K562 (cell line): ENCODE measurements around the gene SLAMF8. TPM values are rescaled to one million over a fixed set of nuclear protein-coding genes. Genes with fewer than 3 reads are reported as not detected.

Source experiments
- FOXM1 ChIP-seq, 2 experiments: fragments of 450-650 bp in 1 of 2; sonication (generic) in 1 of 2; formaldehyde crosslinking in 1 of 2; IDR thresholded peaks; 2 replicates each; pipeline versions ENCODE4 v1.6.1 to v1.9.0; 2017 to 2022; ENCODE audit warnings: low read depth in 2 of 2, mild to moderate bottlenecking in 2 of 2, missing genetic modification reagents in 1 of 2, moderate library complexity in 1 of 2
- LCOR ChIP-seq: sonication (generic); formaldehyde crosslinking; IDR thresholded peaks from 2 replicates; pipeline ENCODE4 v1.8.0; 2022; ENCODE audit warnings: mild to moderate bottlenecking, missing genetic modification reagents
- PTTG1 ChIP-seq: fragments of 450-650 bp; IDR thresholded peaks from 2 replicates; pipeline ENCODE4 v1.6.1; 2016; ENCODE audit warnings: low read depth, mild to moderate bottlenecking, missing genetic modification characterization, missing compliant biosample characterization
- SMARCC2 ChIP-seq: fragments of 450-650 bp; IDR thresholded peaks from 2 replicates; pipeline ENCODE4 v1.6.1; 2017; ENCODE audit warnings: antibody characterized with exemption, moderate library complexity, mild to moderate bottlenecking, low read depth
- YBX1 ChIP-seq: fragments of 450-650 bp; IDR thresholded peaks from 2 replicates; pipeline ENCODE4 v1.7.1; 2016; ENCODE audit warnings: mild to moderate bottlenecking
- ZNF778 ChIP-seq: fragments of 450-650 bp; formaldehyde crosslinking; IDR thresholded peaks from 2 replicates; pipeline ENCODE4 v1.4.0; 2020; ENCODE audit warnings: mild to moderate bottlenecking, moderate library complexity
- ZNF780A ChIP-seq: fragments of 250-450 bp; sonication (Bioruptor Pico); IDR thresholded peaks from 2 replicates; pipeline ENCODE4 v1.5.0; 2021; ENCODE audit warnings: mild to moderate bottlenecking
- polyA plus RNA-seq, 8 experiments: library from polyadenylated mRNA; depleted of rRNA in 4 of 8; stranded (reverse) in 5 of 8; unstranded in 3 of 8; fragments of >200 nt; fragmentation: Nextera tagmentation in 2 of 8; fragmentation: Illumina TruSeq in 1 of 8; extraction: Ambion mirVana in 2 of 8; extraction: Trizol in 1 of 8; gene quantifications; 2 replicates each; pipeline versions ENCODE4 v1.2.1 to v1.2.3, GENCODE V29; 2011 to 2014; ENCODE audit warnings: inconsistent platforms in 1 of 8, missing spikeins in 1 of 8
- total RNA-seq, 7 experiments: library from RNA; depleted of rRNA in 6 of 7; stranded (reverse); fragments of >200 nt in 6 of 7; fragmentation: Illumina TruSeq in 2 of 7; extraction: Trizol in 2 of 7; gene quantifications; 2 replicates each; pipeline versions ENCODE4 v1.2.1 to v1.2.3, GENCODE V29; 2011 to 2021; ENCODE audit warnings: low replicate concordance in 1 of 7
- TF ChIP-seq, protein P1 (sequence below): IDR thresholded peaks from 2 replicates; pipeline ENCODE4 v1.6.1; 2014; ENCODE audit warnings: antibody characterized with exemption
- TF ChIP-seq, protein P2 (sequence below): sonication (generic); formaldehyde crosslinking; IDR thresholded peaks from 2 replicates; pipeline ENCODE4 v1.8.0; 2022; ENCODE audit warnings: mild to moderate bottlenecking, missing genetic modification reagents
- TF ChIP-seq, protein P3 (sequence below): fragments of 250-450 bp; sonication (Bioruptor Pico); IDR thresholded peaks from 2 replicates; pipeline ENCODE4 v1.8.0; 2022; ENCODE audit warnings: inconsistent platforms
- TF ChIP-seq, protein P4 (sequence below), 2 experiments: fragments of 450-650 bp in 1 of 2; sonication (generic) in 1 of 2; formaldehyde crosslinking in 1 of 2; IDR thresholded peaks; 2 replicates each; pipeline versions ENCODE4 v1.7.1 to v1.9.0; 2016 to 2022; ENCODE audit warnings: inconsistent platforms in 1 of 2, mild to moderate bottlenecking in 1 of 2, missing genetic modification reagents in 1 of 2
- TF ChIP-seq, protein P5 (sequence below): sonication (generic); formaldehyde crosslinking; IDR thresholded peaks from 2 replicates; pipeline ENCODE4 v1.8.1; 2022; ENCODE audit warnings: missing genetic modification reagents

SLAMF8 gene
- total and polyA plus RNA-seq, 9 of the 15 experiments (the other 6 are each of a cell fraction or from before 2014, with no cell fraction given) = not detected

DNA sequence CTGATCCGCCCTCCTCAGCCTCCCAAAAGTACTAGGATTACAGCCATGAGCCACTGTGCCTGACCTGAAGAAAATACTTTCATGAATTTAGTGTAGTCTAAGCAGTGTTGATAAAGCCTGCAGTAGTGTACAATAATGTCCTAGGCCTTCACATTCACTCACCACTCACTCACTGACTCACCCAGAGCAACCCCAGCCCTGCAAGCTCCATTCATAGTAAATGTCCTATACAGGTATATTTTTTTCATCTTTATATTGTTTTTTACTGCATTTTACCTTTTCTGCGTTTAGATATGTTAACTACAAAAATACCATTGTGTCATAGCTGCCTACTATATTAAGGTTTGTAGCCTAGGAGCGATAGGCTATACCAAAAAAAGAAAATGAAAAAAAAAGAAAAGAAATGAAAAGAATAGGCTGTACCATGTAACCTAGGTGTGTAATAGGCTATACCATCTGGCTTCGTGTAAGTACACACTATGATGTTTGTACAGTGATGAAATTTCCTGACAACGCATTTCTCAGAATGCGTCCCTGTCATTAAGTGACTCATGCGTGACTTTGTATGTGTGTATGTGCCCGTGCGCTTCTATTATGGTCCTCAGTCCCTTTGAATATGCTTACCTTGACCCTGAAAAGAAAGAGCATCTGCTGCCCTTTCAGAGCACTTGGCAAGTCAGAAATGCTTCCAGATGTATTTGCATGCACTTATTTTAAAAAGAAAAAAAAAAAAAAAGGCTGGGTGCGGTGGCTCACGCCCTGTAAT lies 9.2 kb upstream of the SLAMF8 start (continued):
- TF ChIP-seq, protein P1, sequence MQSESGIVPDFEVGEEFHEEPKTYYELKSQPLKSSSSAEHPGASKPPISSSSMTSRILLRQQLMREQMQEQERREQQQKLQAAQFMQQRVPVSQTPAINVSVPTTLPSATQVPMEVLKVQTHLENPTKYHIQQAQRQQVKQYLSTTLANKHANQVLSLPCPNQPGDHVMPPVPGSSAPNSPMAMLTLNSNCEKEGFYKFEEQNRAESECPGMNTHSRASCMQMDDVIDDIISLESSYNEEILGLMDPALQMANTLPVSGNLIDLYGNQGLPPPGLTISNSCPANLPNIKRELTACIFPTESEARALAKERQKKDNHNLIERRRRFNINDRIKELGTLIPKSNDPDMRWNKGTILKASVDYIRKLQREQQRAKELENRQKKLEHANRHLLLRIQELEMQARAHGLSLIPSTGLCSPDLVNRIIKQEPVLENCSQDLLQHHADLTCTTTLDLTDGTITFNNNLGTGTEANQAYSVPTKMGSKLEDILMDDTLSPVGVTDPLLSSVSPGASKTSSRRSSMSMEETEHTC = no peak
- no peak for TF ChIP-seq ZNF778 (CRISPR knock-in tag)
- no peak for TF ChIP-seq FOXM1 (IDR thresholded peaks at IDR 0.05; ENCODE audit: low read depth)
- no peak for TF ChIP-seq FOXM1 (CRISPR knock-in tag; IDR thresholded peaks at IDR 0.05; ENCODE audit: low read depth)
- TF ChIP-seq, protein P2, sequence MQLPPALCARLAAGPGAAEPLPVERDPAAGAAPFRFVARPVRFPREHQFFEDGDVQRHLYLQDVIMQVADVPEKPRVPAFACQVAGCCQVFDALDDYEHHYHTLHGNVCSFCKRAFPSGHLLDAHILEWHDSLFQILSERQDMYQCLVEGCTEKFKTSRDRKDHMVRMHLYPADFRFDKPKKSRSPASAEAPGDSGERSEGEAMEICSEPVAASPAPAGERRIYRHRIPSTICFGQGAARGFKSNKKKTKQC (CRISPR knock-in tag) = no peak
- TF ChIP-seq SMARCC2 = 0 out of 2 replicates have a peak, but pooled peaks have one; percentile 30
- TF ChIP-seq, protein P3, sequence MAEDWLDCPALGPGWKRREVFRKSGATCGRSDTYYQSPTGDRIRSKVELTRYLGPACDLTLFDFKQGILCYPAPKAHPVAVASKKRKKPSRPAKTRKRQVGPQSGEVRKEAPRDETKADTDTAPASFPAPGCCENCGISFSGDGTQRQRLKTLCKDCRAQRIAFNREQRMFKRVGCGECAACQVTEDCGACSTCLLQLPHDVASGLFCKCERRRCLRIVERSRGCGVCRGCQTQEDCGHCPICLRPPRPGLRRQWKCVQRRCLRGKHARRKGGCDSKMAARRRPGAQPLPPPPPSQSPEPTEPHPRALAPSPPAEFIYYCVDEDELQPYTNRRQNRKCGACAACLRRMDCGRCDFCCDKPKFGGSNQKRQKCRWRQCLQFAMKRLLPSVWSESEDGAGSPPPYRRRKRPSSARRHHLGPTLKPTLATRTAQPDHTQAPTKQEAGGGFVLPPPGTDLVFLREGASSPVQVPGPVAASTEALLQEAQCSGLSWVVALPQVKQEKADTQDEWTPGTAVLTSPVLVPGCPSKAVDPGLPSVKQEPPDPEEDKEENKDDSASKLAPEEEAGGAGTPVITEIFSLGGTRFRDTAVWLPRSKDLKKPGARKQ (CRISPR knock-in tag) = no peak
- no peak for TF ChIP-seq YBX1
- TF ChIP-seq, protein P4, sequence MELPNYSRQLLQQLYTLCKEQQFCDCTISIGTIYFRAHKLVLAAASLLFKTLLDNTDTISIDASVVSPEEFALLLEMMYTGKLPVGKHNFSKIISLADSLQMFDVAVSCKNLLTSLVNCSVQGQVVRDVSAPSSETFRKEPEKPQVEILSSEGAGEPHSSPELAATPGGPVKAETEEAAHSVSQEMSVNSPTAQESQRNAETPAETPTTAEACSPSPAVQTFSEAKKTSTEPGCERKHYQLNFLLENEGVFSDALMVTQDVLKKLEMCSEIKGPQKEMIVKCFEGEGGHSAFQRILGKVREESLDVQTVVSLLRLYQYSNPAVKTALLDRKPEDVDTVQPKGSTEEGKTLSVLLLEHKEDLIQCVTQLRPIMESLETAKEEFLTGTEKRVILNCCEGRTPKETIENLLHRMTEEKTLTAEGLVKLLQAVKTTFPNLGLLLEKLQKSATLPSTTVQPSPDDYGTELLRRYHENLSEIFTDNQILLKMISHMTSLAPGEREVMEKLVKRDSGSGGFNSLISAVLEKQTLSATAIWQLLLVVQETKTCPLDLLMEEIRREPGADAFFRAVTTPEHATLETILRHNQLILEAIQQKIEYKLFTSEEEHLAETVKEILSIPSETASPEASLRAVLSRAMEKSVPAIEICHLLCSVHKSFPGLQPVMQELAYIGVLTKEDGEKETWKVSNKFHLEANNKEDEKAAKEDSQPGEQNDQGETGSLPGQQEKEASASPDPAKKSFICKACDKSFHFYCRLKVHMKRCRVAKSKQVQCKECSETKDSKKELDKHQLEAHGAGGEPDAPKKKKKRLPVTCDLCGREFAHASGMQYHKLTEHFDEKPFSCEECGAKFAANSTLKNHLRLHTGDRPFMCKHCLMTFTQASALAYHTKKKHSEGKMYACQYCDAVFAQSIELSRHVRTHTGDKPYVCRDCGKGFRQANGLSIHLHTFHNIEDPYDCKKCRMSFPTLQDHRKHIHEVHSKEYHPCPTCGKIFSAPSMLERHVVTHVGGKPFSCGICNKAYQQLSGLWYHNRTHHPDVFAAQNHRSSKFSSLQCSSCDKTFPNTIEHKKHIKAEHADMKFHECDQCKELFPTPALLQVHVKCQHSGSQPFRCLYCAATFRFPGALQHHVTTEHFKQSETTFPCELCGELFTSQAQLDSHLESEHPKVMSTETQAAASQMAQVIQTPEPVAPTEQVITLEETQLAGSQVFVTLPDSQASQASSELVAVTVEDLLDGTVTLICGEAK (IDR thresholded peaks at IDR 0.05) = no peak
- TF ChIP-seq, protein P4 (CRISPR knock-in tag; IDR thresholded peaks at IDR 0.05) = no peak
- TF ChIP-seq ZNF780A (CRISPR knock-in tag) = no peak
- TF ChIP-seq, protein P5, sequence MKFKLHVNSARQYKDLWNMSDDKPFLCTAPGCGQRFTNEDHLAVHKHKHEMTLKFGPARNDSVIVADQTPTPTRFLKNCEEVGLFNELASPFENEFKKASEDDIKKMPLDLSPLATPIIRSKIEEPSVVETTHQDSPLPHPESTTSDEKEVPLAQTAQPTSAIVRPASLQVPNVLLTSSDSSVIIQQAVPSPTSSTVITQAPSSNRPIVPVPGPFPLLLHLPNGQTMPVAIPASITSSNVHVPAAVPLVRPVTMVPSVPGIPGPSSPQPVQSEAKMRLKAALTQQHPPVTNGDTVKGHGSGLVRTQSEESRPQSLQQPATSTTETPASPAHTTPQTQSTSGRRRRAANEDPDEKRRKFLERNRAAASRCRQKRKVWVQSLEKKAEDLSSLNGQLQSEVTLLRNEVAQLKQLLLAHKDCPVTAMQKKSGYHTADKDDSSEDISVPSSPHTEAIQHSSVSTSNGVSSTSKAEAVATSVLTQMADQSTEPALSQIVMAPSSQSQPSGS (CRISPR knock-in tag) = no peak
- TF ChIP-seq LCOR (CRISPR knock-in tag) = no peak
- no peak for TF ChIP-seq PTTG1 (tag)
